IMR-90 (cell line): Measurements from ENCODE around the gene ANLN.
"Not testable (repeated sequence)": the region's sequence is repeated elsewhere in the genome, so short reads cannot be mapped to it uniquely, and the experiment has no call there.

Source experiments
- CHD1 ChIP-seq: IDR thresholded peaks from 2 replicates; pipeline ENCODE4 v1.6.1; 2012; ENCODE audit warnings: low read depth, low read length, improper control_type of control experiment
- FOS ChIP-seq: fragments of 150-350 bp; IDR thresholded peaks from 2 replicates; pipeline ENCODE4 v1.6.1; 2016; ENCODE audit warnings: low read depth, low read length
- RAD21 ChIP-seq: IDR thresholded peaks from 2 replicates; pipeline ENCODE4 v1.6.1; 2012; ENCODE audit warnings: low read length, improper control_type of control experiment
- RCOR1 ChIP-seq: IDR thresholded peaks from 2 replicates; pipeline ENCODE4 v1.6.1; 2012; ENCODE audit warnings: mild to moderate bottlenecking, low read length, improper control_type of control experiment; ENCODE audit not compliant: insufficient replicate concordance
- TF ChIP-seq, protein P1 (sequence below): conservative IDR thresholded peaks from 2 replicates; pipeline ENCODE4 v1.5.1; 2012; ENCODE audit warnings: mild to moderate bottlenecking, low read depth, low read length, improper control_type of control experiment

DNA sequence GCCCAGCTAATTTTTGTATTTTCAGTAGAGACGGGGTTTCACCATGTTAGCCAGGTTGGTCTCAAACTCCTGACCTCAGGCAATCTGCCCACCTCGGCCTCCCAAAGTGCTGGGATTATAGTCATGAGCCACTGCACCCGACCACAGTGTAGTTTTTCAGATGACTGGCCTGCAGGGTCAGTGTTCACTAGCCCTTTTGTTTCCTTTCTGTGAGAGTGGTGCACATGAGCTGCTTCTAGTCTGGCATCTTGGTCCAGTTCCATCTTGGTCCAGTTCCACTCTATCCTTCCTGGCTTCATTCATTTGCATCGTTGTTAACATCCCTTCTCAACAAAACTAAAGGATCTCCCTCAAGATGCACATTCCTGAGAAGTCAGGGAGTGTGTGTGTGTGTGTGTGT is 94.2 kb downstream of the ANLN start:
- not testable (repeated sequence) for TF ChIP-seq RCOR1, CHD1, RAD21, FOS
- TF ChIP-seq, protein P1, sequence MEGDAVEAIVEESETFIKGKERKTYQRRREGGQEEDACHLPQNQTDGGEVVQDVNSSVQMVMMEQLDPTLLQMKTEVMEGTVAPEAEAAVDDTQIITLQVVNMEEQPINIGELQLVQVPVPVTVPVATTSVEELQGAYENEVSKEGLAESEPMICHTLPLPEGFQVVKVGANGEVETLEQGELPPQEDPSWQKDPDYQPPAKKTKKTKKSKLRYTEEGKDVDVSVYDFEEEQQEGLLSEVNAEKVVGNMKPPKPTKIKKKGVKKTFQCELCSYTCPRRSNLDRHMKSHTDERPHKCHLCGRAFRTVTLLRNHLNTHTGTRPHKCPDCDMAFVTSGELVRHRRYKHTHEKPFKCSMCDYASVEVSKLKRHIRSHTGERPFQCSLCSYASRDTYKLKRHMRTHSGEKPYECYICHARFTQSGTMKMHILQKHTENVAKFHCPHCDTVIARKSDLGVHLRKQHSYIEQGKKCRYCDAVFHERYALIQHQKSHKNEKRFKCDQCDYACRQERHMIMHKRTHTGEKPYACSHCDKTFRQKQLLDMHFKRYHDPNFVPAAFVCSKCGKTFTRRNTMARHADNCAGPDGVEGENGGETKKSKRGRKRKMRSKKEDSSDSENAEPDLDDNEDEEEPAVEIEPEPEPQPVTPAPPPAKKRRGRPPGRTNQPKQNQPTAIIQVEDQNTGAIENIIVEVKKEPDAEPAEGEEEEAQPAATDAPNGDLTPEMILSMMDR: not testable (repeated sequence)
